GM18867 (cell line): ENCODE data around the gene SLC6A3.
A peak's percentile ranks its signal among the peaks of the same experiment; 100 is the strongest.

Experiments
- ATAC-seq: cut with Tn5 transposase; IDR thresholded peaks from one replicate; pipeline ENCODE4 v1.9.1; 2021; ENCODE audit warnings: mild to moderate bottlenecking, moderate library complexity; ENCODE audit not compliant: unreplicated experiment

Gene SLC6A3

GRCh38 chr5:1445313-1445688 is at the start of gene SLC6A3:
SLC6A3 (minus strand) TSS chr5:1445440; CDS start chr5:1443197, 2,243 bp downstream.
- no peak for ATAC-seq

GRCh38 chr5:1493941-1494340 is 48.7 kb upstream of the SLC6A3 start:
- ATAC-seq: no peak

DNA sequence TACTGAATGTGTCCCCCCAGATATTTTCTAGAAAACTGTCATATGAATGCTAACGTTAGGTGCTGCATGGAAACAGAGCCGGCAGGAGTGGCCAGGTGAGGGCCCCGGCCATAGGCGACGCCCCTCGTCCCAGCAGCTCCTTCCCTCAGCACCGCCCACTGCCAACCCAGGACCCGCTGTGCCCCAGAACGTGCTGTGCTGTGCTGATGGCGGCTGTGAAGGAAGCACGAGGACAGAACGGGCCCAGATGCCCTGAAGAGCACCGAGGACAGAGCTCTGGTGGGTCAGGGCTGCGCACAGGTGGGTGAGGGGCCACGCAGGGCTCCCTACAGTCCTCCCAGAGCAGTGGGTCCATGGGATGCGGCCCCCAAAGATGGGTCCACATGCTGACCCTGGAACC is 48.2 kb upstream of the SLC6A3 start:
- ATAC-seq: no peak

DNA sequence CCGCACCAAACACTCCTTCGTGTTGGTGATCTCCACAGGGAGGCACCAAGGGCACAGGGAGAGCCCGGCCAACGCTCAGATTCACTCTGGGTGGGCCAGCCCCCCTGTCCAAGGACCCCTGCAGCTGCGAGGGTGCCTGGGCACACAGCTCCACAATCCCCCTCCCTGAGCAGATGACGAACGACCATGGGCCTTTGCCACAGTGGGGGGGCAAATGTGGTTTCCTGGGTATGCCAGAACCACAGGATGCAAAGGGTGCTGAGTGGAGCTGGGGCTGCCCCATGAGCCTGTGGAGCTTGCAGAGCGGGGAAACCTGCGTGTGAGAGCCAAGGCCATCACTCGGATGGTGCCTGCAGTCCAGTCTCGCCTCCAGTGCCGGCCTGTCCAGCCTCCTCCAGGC is 47.5 kb upstream of the SLC6A3 start:
- ATAC-seq: no peak

DNA sequence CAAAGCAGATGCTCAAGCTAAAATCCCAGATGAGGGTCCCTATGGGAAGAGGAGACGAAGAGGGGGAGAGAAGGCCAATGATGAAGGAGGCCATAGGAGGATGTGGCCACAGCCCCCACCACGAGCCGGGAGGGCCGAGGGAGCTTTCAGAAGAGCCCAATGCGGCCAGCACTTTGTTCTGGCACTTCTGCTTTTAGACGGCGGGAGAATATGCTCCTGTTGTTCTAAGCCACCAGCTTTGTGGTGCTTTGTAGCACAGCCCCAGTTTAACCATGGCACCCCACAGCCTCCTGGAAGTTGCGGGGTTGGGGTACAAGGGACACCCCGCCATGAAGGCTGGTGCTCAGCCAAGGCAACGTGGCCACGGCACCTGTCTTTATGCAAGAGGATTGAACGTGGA is 45.1 kb upstream of the SLC6A3 start:
- ATAC-seq: no peak

DNA sequence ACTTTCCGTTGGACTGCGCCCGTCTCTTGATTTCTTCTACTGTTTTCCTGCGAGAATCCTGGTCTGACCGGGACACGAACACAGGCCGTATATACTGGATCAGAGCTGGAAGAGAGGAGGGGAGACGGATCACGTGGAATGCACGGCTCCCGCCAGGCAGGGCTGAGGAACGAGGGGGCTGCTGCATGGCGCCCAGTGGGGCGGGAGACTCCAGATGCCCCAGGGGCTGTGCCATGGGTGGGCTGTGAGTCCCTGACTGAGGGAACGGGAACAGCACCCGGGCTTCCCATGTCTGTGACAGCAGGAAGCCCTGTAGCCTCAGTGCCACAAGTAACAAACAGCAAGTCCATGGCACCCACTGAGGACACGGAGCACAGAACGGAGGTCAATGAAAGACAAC is 44.5 kb upstream of the SLC6A3 start:
- no peak for ATAC-seq

DNA sequence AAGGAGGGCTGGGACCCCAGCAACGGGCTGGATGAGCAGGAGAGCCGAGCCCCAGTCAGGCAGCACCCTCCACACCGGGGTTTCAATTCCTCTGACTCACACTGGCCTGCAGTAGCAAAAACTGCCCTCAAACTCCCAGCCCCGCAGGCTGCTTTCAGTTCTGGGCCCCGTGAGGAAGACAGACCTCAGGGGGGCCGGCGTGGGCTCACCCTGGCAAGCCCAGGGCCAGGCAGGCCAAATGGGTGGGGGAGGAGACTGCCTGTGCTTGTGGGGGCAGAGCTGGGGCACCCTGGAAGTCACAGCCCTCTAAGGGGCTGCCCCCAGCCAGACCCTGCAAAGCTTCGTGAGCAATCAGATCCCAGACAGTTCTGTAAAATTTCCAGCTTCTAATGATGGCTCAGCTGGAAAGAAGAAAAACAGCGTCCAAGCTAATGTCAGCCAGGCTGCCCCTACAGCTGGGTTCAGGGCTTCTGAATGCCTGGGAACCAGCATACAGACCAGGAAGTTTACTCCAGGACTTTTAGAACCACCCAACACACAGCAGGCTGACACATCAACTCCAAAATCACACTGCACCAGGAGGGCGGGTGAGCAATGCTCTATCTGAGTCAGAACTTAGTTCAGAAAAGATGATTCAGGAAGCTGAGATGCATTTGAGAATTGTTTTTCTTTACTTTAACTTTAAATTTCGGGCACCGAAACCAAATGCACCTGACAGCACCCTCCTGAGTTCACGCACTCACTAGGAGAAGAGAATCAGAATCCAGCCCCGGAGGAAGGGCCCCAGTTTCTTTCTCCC is 43.8 kb upstream of the SLC6A3 start:
- ATAC-seq: peak; percentile 61

GRCh38 chr5:1487079-1487764 is 42.0 kb upstream of the SLC6A3 start:
- no peak for ATAC-seq

DNA sequence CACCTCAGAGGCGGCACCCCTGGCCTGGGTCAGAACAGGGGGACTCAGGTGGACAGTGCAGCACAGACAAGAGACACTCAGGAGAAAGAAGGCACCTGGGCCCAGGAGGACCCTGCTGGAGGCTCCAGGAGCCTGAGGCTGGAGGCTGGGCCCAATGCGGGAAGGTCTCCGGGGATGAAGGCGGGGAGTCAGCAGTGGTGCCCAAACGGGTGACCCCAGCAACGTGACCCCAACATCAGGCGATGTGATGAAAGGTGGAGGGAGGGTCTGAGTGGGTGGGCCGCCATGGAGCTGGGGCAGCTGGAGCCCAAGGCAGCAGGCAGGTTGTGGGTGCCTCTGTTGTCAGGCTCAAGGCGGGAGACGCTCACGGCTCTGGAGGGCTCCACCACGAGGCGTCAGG is 41.0 kb upstream of the SLC6A3 start:
- ATAC-seq: no peak

- ATAC-seq: no peak
Observed at GRCh38 chr5:1485579-1486118, 40.4 kb upstream of the SLC6A3 start.

- ATAC-seq: peak; percentile 40
Observed at GRCh38 chr5:1484730-1485578, 39.7 kb upstream of the SLC6A3 start.

DNA sequence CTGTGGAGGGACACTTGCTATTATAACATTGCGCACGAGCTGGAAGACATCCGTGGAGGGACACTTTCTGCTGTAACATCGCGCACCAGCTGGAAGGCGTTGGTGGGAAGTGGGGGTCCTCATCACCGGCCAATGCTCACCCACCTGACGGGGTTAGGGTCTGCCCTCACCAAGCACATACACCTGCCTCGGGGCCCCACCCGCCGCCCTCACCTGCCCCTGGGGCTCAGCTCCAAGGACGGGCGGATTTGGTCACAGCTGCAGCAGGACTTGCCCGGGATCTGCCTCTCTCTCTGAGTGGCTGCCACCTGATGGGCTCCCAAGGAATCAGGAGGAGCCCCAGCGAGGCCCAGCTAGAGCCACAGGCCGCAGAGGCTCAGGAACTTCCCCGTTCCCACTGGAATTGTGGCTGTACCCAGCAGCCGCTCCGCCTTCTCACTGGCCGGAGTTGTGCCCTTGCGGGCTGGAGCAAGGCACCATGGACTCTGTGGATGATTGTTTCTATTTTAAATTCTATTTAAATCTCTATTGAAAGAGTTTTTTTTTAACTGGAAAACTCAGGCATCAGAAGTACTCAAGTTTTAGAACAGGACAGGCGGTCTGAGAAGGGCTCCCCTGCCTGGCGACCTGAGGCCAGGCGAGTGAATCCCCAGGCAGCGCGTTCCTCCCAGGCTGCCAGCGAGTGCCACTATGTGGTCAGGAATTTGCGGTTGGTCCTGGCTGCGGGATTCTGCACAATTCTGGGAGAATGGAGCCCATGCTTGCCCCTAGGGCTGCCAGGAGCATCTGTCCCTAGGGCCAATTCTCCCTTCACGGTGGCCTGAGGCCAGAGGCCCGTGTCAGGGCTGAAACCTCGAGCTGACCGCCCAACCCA is 38.9 kb upstream of the SLC6A3 start:
- no peak for ATAC-seq

- no peak for ATAC-seq
Observed at GRCh38 chr5:1483064-1483463, 37.8 kb upstream of the SLC6A3 start.

DNA sequence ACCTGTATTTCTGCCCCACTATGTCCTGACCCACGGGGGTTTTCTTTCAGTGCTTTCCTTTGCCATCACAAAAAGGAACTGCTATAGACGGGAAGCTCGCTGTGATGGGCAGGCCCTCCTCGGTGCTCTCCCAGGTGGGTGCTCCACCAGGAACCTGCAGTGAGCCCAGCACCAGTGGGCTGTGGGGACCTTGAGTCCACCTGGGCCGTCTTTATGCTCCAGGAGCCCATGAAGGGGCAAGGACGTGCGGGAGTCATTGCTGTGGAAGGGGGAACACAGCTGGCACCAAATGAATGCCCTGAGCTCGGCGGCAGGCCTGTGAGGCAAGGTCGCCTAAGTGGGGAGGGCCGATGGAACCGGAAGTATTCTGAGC is 36.7 kb upstream of the SLC6A3 start:
- no peak for ATAC-seq

GRCh38 chr5:1481266-1481958 is 36.2 kb upstream of the SLC6A3 start:
- ATAC-seq: no peak

- ATAC-seq: no peak
Observed at GRCh38 chr5:1480806-1481205, 35.6 kb upstream of the SLC6A3 start.

- ATAC-seq: no peak
Observed at GRCh38 chr5:1480217-1480616, 35.0 kb upstream of the SLC6A3 start.

DNA sequence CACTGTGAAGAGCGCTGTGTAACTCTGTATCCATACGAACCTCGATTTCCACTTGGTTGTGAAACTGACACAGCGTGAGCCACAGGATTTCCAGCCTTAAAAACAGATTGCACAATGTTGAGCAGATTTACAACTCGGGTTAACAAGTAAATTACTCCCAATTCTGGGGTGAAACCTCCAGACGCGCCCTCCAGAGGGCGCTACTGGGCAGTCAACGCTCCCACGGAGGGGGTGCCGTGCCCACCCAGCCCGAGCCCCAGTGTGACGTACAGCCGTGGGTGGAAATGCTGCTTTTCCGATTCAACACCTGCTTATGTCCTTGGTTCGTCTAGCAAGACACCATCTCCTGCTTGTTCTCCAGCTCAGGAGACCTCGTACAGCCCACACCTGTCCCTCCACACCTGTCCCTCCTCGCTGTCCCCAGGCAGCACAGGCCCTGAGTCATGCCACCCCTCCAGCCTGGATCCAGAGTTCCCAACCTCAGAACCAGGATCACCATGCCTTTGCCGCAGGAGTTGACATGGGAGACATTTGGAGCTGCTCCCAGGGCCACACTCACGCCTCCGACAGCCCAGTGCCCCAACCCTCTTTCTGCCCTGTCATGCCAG is 34.4 kb upstream of the SLC6A3 start:
- ATAC-seq: no peak

- no peak for ATAC-seq
Observed at GRCh38 chr5:1479066-1479465, 33.8 kb upstream of the SLC6A3 start.
